Keratinocyte (primary cell): ENCODE results near the gene LMO7. TPM values are rescaled to one million over a fixed set of nuclear protein-coding genes. Genes with fewer than 3 reads are reported as not detected.

Experiments
- DNase-seq: peaks from one replicate; pipeline ENCODE4 v3.0.0-alpha.2; 2011; ENCODE audit warnings: low read depth, missing footprints, low spot score
- FAIRE-seq: peaks from 2 replicates; lab custom pipeline; 2011; peaks lifted over from hg19 to GRCh38; lab: Jason Lieb, UNC
- H2AFZ ChIP-seq: 2 replicates; pipeline ENCODE4 v1.6.0; 2012; ENCODE audit warnings: low read length, control low read depth, inconsistent platforms; ENCODE audit not compliant: control insufficient read depth
- H3K27ac ChIP-seq: 2 replicates; pipeline ENCODE4 v1.5.1; 2011; ENCODE audit warnings: low read length; ENCODE audit not compliant: control insufficient read depth, insufficient read depth
- H3K27me3 ChIP-seq: 3 replicates; pipeline ENCODE4 v1.6.0; 2011; ENCODE audit warnings: low read length; ENCODE audit not compliant: control insufficient read depth, insufficient read depth; ENCODE audit errors: extremely low read depth
- H3K36me3 ChIP-seq, 2 experiments: 2 replicates in 1 of 2; 3 replicates in 1 of 2; pipeline ENCODE4 v1.5.1; 2011; ENCODE audit warnings: low read length in 2 of 2, mild to moderate bottlenecking in 1 of 2; ENCODE audit not compliant: control insufficient read depth in 2 of 2, insufficient read depth in 2 of 2; ENCODE audit errors: extremely low read depth in 1 of 2
- H3K4me1 ChIP-seq: 3 replicates; pipeline ENCODE4 v1.5.1; 2011; ENCODE audit warnings: low read length; ENCODE audit not compliant: control insufficient read depth, insufficient read depth; ENCODE audit errors: extremely low read depth
- H3K4me2 ChIP-seq: 3 replicates; pipeline ENCODE4 v1.6.0; 2011; ENCODE audit warnings: low read depth, low read length; ENCODE audit not compliant: control insufficient read depth, insufficient read depth; ENCODE audit errors: extremely low read depth
- H3K4me3 ChIP-seq, 3 experiments: fragments of 200-600 bp in 1 of 3; sonication (generic) in 1 of 3; 2 replicates in 2 of 3; 3 replicates in 1 of 3; pipeline ENCODE4 v1.5.1; 2011 to 2016; ENCODE audit warnings: low read length in 3 of 3, mild to moderate bottlenecking in 3 of 3, control low read depth in 2 of 3, inconsistent platforms in 1 of 3, low read depth in 1 of 3, mixed read lengths in 1 of 3, mixed run types in 1 of 3, moderate library complexity in 1 of 3; ENCODE audit not compliant: control insufficient read depth in 2 of 3, insufficient read depth in 2 of 3; ENCODE audit errors: extremely low read depth in 1 of 3
- H3K79me2 ChIP-seq: 2 replicates; pipeline ENCODE4 v1.6.0; 2012; ENCODE audit warnings: low read length; ENCODE audit not compliant: control insufficient read depth, insufficient read depth
- H3K9ac ChIP-seq: 3 replicates; pipeline ENCODE4 v1.6.0; 2011; ENCODE audit warnings: low read length; ENCODE audit not compliant: control insufficient read depth, insufficient read depth; ENCODE audit errors: extremely low read depth
- H3K9me1 ChIP-seq: 3 replicates; pipeline ENCODE4 v1.6.0; 2011; ENCODE audit warnings: low read length; ENCODE audit not compliant: control insufficient read depth, insufficient read depth; ENCODE audit errors: extremely low read depth
- H3K9me3 ChIP-seq: 2 replicates; pipeline ENCODE4 v1.5.1; 2012; ENCODE audit warnings: low read depth, low read length; ENCODE audit not compliant: control insufficient read depth
- H4K20me1 ChIP-seq: 3 replicates; pipeline ENCODE4 v1.6.0; 2011; ENCODE audit warnings: low read length; ENCODE audit not compliant: control insufficient read depth, insufficient read depth; ENCODE audit errors: extremely low read depth
- CTCF ChIP-seq, 3 experiments: IDR thresholded peaks in 1 of 3; conservative IDR thresholded peaks in 1 of 3; optimal IDR thresholded peaks in 1 of 3; 2 replicates in 2 of 3; 3 replicates in 1 of 3; pipeline versions ENCODE3 to v1.5.1; 2011; ENCODE audit warnings: low read length in 3 of 3, mild to moderate bottlenecking in 3 of 3, moderate library complexity in 2 of 3, control low read depth in 1 of 3, inconsistent platforms in 1 of 3; ENCODE audit not compliant: insufficient read depth in 2 of 3; ENCODE audit errors: extremely low read depth in 1 of 3
- EZH2 ChIP-seq: IDR thresholded peaks from one replicate; pipeline ENCODE4 v1.6.1; 2012; ENCODE audit warnings: inconsistent platforms, mild to moderate bottlenecking, low read length, moderate library complexity
- dilution Hi-C: fragments of 300-500 bp; cut with MboI; formaldehyde crosslinking; loops from one replicate; pipeline ENCODE4 v1.7.0; 2020; ENCODE audit warnings: low sequenced_read_pairs; ENCODE audit not compliant: extremely low pct_ligation_motif_present
- polyA plus RNA-seq, 5 experiments: library from polyadenylated mRNA; depleted of rRNA in 3 of 5; stranded (reverse) in 3 of 5; stranded (forward) in 1 of 5; unstranded in 1 of 5; fragments of >200 nt; gene quantifications; 1 replicate in 1 of 5; 2 replicates in 3 of 5; 3 replicates in 1 of 5; pipeline versions ENCODE4 v1.2.1 to v1.2.3, GENCODE V29; 2011 to 2012; ENCODE audit warnings: missing spikeins in 2 of 5, low read depth in 1 of 5, low replicate concordance in 1 of 5

LMO7 gene
- polyA plus RNA-seq, 1 donor (not counting 4 experiments of a cell fraction or from before 2014, with no cell fraction given), result 8.9 TPM

GRCh38 chr13:75812751-75813181 is 176.6 kb downstream of the LMO7 start:
- H3K79me2 ChIP-seq, result no peaks in the 10 kb centered on the region
- H3K4me3 ChIP-seq, result no peak overlapping the region
- no peak overlapping the region for H2AFZ ChIP-seq
- no peaks in the 10 kb centered on the region for H3K4me1 ChIP-seq
- H3K9ac ChIP-seq, result no peak overlapping the region
- H3K36me3 ChIP-seq, result no peaks in the 10 kb centered on the region
- H3K27ac ChIP-seq, result no peak overlapping the region
- no peaks in the 10 kb centered on the region for H4K20me1 ChIP-seq
- H3K4me2 ChIP-seq, result no peak overlapping the region
- dilution Hi-C loops, result no loop called here
- no peak for TF ChIP-seq CTCF (optimal IDR thresholded peaks at IDR 0.05 in 1 of 3, IDR thresholded peaks at IDR 0.05 in 1 of 3, conservative IDR thresholded peaks at IDR 0.05 in 1 of 3; ENCODE audit: extremely low read depth in 1 of 3, insufficient read depth in 2 of 3, low read length in 3 of 3)
- no peak for TF ChIP-seq EZH2
- no peaks in the 10 kb centered on the region for H3K9me3 ChIP-seq
- FAIRE-seq (no peak), DNase-seq (no peak)
- H3K9me1 ChIP-seq, result no peaks in the 10 kb centered on the region
- H3K27me3 ChIP-seq, result no peaks in the 10 kb centered on the region

- dilution Hi-C loops, result no loop called here
- Histone ChIP-seq H3K4me1 (no peaks in the 10 kb centered on the region), H3K9me1 (no peaks in the 10 kb centered on the region), H3K36me3 (no peaks in the 10 kb centered on the region), H3K4me2 (no peak overlapping the region), H4K20me1 (no peaks in the 10 kb centered on the region), H3K79me2 (no peaks in the 10 kb centered on the region), H3K9ac (no peak overlapping the region), H3K9me3 (no peaks in the 10 kb centered on the region), H3K27me3 (no peaks in the 10 kb centered on the region), H3K4me3 (no peak overlapping the region), H3K27ac (no peak overlapping the region), H2AFZ (no peak overlapping the region)
- no peak for TF ChIP-seq EZH2
- TF ChIP-seq CTCF (optimal IDR thresholded peaks at IDR 0.05 in 1 of 3, IDR thresholded peaks at IDR 0.05 in 1 of 3, conservative IDR thresholded peaks at IDR 0.05 in 1 of 3; ENCODE audit: extremely low read depth in 1 of 3, insufficient read depth in 2 of 3, low read length in 3 of 3), result no peak
- FAIRE-seq (no peak), DNase-seq (no peak)
Measured at GRCh38 chr13:75813323-75813722, 177.2 kb downstream of the LMO7 start.
